HPDE6-E6E7 (cell line): Measurements from ENCODE around the gene DAB1.

Source experiments
- DNase-seq: peaks from one replicate; pipeline ENCODE4 v3.0.0; 2011; ENCODE audit warnings: missing footprints; ENCODE audit errors: extremely low spot score

Gene DAB1

GRCh38 chr1:57276918-57277317 is 146.9 kb downstream of the DAB1 start:
- DNase-seq: no peak

- DNase-seq: no peak
These were observed 151.3 kb downstream of the DAB1 start for GRCh38 chr1:57272601-57273000.

- no peak for DNase-seq
These were observed 151.7 kb downstream of the DAB1 start for GRCh38 chr1:57272150-57272549.

- DNase-seq: no peak
These were observed 152.7 kb downstream of the DAB1 start for GRCh38 chr1:57270927-57271698.

GRCh38 chr1:57269630-57270225 is 154.1 kb downstream of the DAB1 start:
- no peak for DNase-seq

- DNase-seq: no peak
These were observed 158.8 kb downstream of the DAB1 start for GRCh38 chr1:57265104-57265503.

- DNase-seq: no peak
These were observed 161.4 kb downstream of the DAB1 start for GRCh38 chr1:57262472-57262871.

GRCh38 chr1:57258557-57259325 is 165.1 kb downstream of the DAB1 start:
- DNase-seq: no peak

GRCh38 chr1:57255945-57256344 is 167.9 kb downstream of the DAB1 start:
- DNase-seq: no peak

GRCh38 chr1:57254022-57254421 is 169.8 kb downstream of the DAB1 start:
- DNase-seq: no peak

GRCh38 chr1:57252597-57253294 is 171.1 kb downstream of the DAB1 start:
- DNase-seq: no peak

- no peak for DNase-seq
These were observed 173.8 kb downstream of the DAB1 start for GRCh38 chr1:57250021-57250420.

- no peak for DNase-seq
These were observed 174.3 kb downstream of the DAB1 start for GRCh38 chr1:57249511-57249910.

- DNase-seq: no peak
These were observed 175.0 kb downstream of the DAB1 start for GRCh38 chr1:57248830-57249229.

GRCh38 chr1:57238233-57238781 is 185.6 kb downstream of the DAB1 start:
- no peak for DNase-seq

- DNase-seq: no peak
These were observed 187.9 kb downstream of the DAB1 start for GRCh38 chr1:57235730-57236510.

GRCh38 chr1:57234459-57234858 is 189.4 kb downstream of the DAB1 start:
- DNase-seq: no peak

GRCh38 chr1:57232500-57232899 is 191.4 kb downstream of the DAB1 start:
- DNase-seq: no peak

GRCh38 chr1:57229998-57230397 is 193.9 kb downstream of the DAB1 start:
- no peak for DNase-seq

- no peak for DNase-seq
These were observed 194.8 kb downstream of the DAB1 start for GRCh38 chr1:57229076-57229475.

- DNase-seq: no peak
These were observed 201.1 kb downstream of the DAB1 start for GRCh38 chr1:57222801-57223200.
